HAP-1 (cell line): ENCODE data around the gene NLGN1.

ENCODE experiments used
- DNase-seq, 2 experiments: peaks; one replicate each; pipeline ENCODE4 v3.0.0-alpha.2; 2016 to 2020; ENCODE audit warnings: low spot score in 2 of 2
- H3K27me3 ChIP-seq: fragments of 250-450 bp; sonication (Bioruptor Pico); 2 replicates; pipeline ENCODE4 v1.5.1; 2020; ENCODE audit warnings: low read depth, mild to moderate bottlenecking, moderate library complexity
- H3K36me3 ChIP-seq: fragments of 250-450 bp; sonication (Bioruptor Pico); replicated peaks from 2 replicates; pipeline ENCODE4 v1.5.1; 2020; ENCODE audit warnings: mild to moderate bottlenecking
- H3K4me1 ChIP-seq: fragments of 250-450 bp; sonication (Bioruptor Pico); 2 replicates; pipeline ENCODE4 v1.5.1; 2020; ENCODE audit warnings: mild to moderate bottlenecking
- H3K4me3 ChIP-seq: fragments of 250-450 bp; sonication (Bioruptor Pico); 2 replicates; pipeline ENCODE4 v1.5.1; 2020; ENCODE audit warnings: mild to moderate bottlenecking, moderate library complexity
- H3K9me3 ChIP-seq: fragments of 250-450 bp; sonication (Bioruptor Pico); 2 replicates; pipeline ENCODE4 v1.5.1; 2020; ENCODE audit warnings: mild to moderate bottlenecking, moderate library complexity
- in situ Hi-C: fragments of 300-500 bp; cut with MboI; formaldehyde crosslinking; loops from 3 replicates; pipeline ENCODE4 v1.14.3; 2020; ENCODE audit warnings: low sequenced_read_pairs, inconsistent platforms, mixed read lengths

Gene NLGN1

GRCh38 chr3:174268061-174268460 lies 870.5 kb downstream of the NLGN1 start:
- no peaks in the 10 kb centered on the region for H3K36me3 ChIP-seq
- no peak overlapping the region for H3K4me3 ChIP-seq
- in situ Hi-C loops, result no loop called here
- no peaks in the 10 kb centered on the region for H3K9me3 ChIP-seq
- DNase-seq, result no peak
- no peaks in the 10 kb centered on the region for H3K27me3 ChIP-seq
- no peaks in the 10 kb centered on the region for H3K4me1 ChIP-seq

GRCh38 chr3:174268586-174268985 lies 871.0 kb downstream of the NLGN1 start:
- DNase-seq, result no peak
- H3K27me3 ChIP-seq, result no peaks in the 10 kb centered on the region
- in situ Hi-C loops, result no loop called here
- no peaks in the 10 kb centered on the region for H3K36me3 ChIP-seq
- H3K9me3 ChIP-seq, result no peaks in the 10 kb centered on the region
- no peaks in the 10 kb centered on the region for H3K4me1 ChIP-seq
- no peak overlapping the region for H3K4me3 ChIP-seq

GRCh38 chr3:174270841-174271240 lies 873.3 kb downstream of the NLGN1 start:
- Histone ChIP-seq H3K9me3 (no peaks in the 10 kb centered on the region), H3K36me3 (no peaks in the 10 kb centered on the region), H3K4me1 (no peaks in the 10 kb centered on the region), H3K4me3 (no peak overlapping the region), H3K27me3 (no peaks in the 10 kb centered on the region)
- in situ Hi-C loops, result no loop called here
- DNase-seq, result no peak

- Histone ChIP-seq H3K4me3 (no peak overlapping the region), H3K4me1 (no peaks in the 10 kb centered on the region), H3K27me3 (no peaks in the 10 kb centered on the region), H3K36me3 (no peaks in the 10 kb centered on the region), H3K9me3 (no peaks in the 10 kb centered on the region)
- in situ Hi-C loops, result no loop called here
- DNase-seq, result no peak
These were observed 877.8 kb downstream of the NLGN1 start for GRCh38 chr3:174275336-174275735.

- H3K4me3 ChIP-seq, result no peak overlapping the region
- DNase-seq, result no peak
These were observed 879.3 kb downstream of the NLGN1 start for GRCh38 chr3:174276826-174277225.

GRCh38 chr3:174278094-174278493 lies 880.5 kb downstream of the NLGN1 start:
- in situ Hi-C loops, result no loop called here
- Histone ChIP-seq H3K36me3 (no peaks in the 10 kb centered on the region), H3K4me1 (no peaks in the 10 kb centered on the region), H3K27me3 (no peaks in the 10 kb centered on the region), H3K9me3 (no peaks in the 10 kb centered on the region), H3K4me3 (no peak overlapping the region)
- DNase-seq, result no peak

More at GRCh38 chr3:174276826-174277225, 879.3 kb downstream of the NLGN1 start:
- Histone ChIP-seq H3K4me1 (no peaks in the 10 kb centered on the region), H3K9me3 (no peaks in the 10 kb centered on the region), H3K36me3 (no peaks in the 10 kb centered on the region), H3K27me3 (no peaks in the 10 kb centered on the region)
- in situ Hi-C loops, result no loop called here

- in situ Hi-C loops, result no loop called here
- Histone ChIP-seq H3K4me3 (no peak overlapping the region), H3K27me3 (no peaks in the 10 kb centered on the region), H3K9me3 (no peaks in the 10 kb centered on the region), H3K36me3 (no peaks in the 10 kb centered on the region), H3K4me1 (no peaks in the 10 kb centered on the region)
- DNase-seq, result no peak
These were observed 882.6 kb downstream of the NLGN1 start for GRCh38 chr3:174280186-174280585.

GRCh38 chr3:174285242-174285864 lies 887.8 kb downstream of the NLGN1 start:
- Histone ChIP-seq H3K36me3 (no peaks in the 10 kb centered on the region), H3K27me3 (no peaks in the 10 kb centered on the region), H3K4me1 (peaks cover 4% of the 10 kb centered on the region), H3K4me3 (no peak overlapping the region), H3K9me3 (no peaks in the 10 kb centered on the region)
- no peak for DNase-seq
- in situ Hi-C loops, result no loop called here

GRCh38 chr3:174287705-174288104 lies 890.2 kb downstream of the NLGN1 start:
- no peaks in the 10 kb centered on the region for H3K9me3 ChIP-seq
- in situ Hi-C loops, result no loop called here
- no peaks in the 10 kb centered on the region for H3K27me3 ChIP-seq
- H3K4me3 ChIP-seq, result no peak overlapping the region
- no peaks in the 10 kb centered on the region for H3K36me3 ChIP-seq
- peaks cover 4% of the 10 kb centered on the region for H3K4me1 ChIP-seq
- no peak for DNase-seq

GRCh38 chr3:174294616-174295015 lies 897.1 kb downstream of the NLGN1 start:
- peaks cover 13% of the 10 kb centered on the region for H3K4me1 ChIP-seq
- H3K27me3 ChIP-seq, result no peaks in the 10 kb centered on the region
- no peak for DNase-seq
- H3K9me3 ChIP-seq, result no peaks in the 10 kb centered on the region
- H3K4me3 ChIP-seq, result no peak overlapping the region
- H3K36me3 ChIP-seq, result no peaks in the 10 kb centered on the region
- in situ Hi-C loops, result no loop called here

GRCh38 chr3:174295306-174296092 lies 898.0 kb downstream of the NLGN1 start:
- peaks cover 12% of the 10 kb centered on the region for H3K4me1 ChIP-seq
- in situ Hi-C loops, result no loop called here
- H3K9me3 ChIP-seq, result no peaks in the 10 kb centered on the region
- no peaks in the 10 kb centered on the region for H3K36me3 ChIP-seq
- DNase-seq, result peak in 1 of 2 experiments; percentile 40
- no peak overlapping the region for H3K4me3 ChIP-seq
- H3K27me3 ChIP-seq, result no peaks in the 10 kb centered on the region

GRCh38 chr3:174302746-174303315 lies 905.3 kb downstream of the NLGN1 start:
- H3K27me3 ChIP-seq, result no peaks in the 10 kb centered on the region
- no peak for DNase-seq
- no peaks in the 10 kb centered on the region for H3K36me3 ChIP-seq
- H3K4me1 ChIP-seq, result no peaks in the 10 kb centered on the region
- no peaks in the 10 kb centered on the region; the same call in 1 of the 2 replicates for H3K9me3 ChIP-seq
- in situ Hi-C loops, result no loop called here
- no peak overlapping the region for H3K4me3 ChIP-seq

- in situ Hi-C loops, result no loop called here
- Histone ChIP-seq H3K9me3 (no peaks in the 10 kb centered on the region; the same call in 1 of the 2 replicates), H3K36me3 (no peaks in the 10 kb centered on the region), H3K4me1 (no peaks in the 10 kb centered on the region), H3K4me3 (no peak overlapping the region), H3K27me3 (no peaks in the 10 kb centered on the region)
- DNase-seq, result no peak
These were observed 906.5 kb downstream of the NLGN1 start for GRCh38 chr3:174303907-174304560.

- no peaks in the 10 kb centered on the region for H3K27me3 ChIP-seq
- in situ Hi-C loops, result no loop called here
- no peaks in the 10 kb centered on the region for H3K36me3 ChIP-seq
- H3K4me3 ChIP-seq, result no peak overlapping the region
- no peak for DNase-seq
- H3K9me3 ChIP-seq, result no peaks in the 10 kb centered on the region
- no peaks in the 10 kb centered on the region for H3K4me1 ChIP-seq
These were observed 911.2 kb downstream of the NLGN1 start for GRCh38 chr3:174308736-174309135.
